SK-N-SH treated with all-trans-retinoic acid at 6 μM for 48 hours (cell line): ENCODE measurements around the gene ACSS3.

Experiments
- ATAC-seq: fragments of 200-7000 bp; cut with Tn5 transposase; 3 replicates; pipeline ENCODE4 v1.9.1; 2020; ENCODE audit warnings: mild to moderate bottlenecking, moderate library complexity
- ARNTL ChIP-seq: fragments of 450-650 bp; formaldehyde crosslinking; IDR thresholded peaks from 2 replicates; pipeline ENCODE4 v1.5.0; 2020; ENCODE audit warnings: low read depth, mild to moderate bottlenecking, moderate library complexity, borderline replicate concordance
- BACH2 ChIP-seq: fragments of 250-450 bp; sonication (Bioruptor Pico); IDR thresholded peaks from 2 replicates; pipeline ENCODE4 v1.9.0; 2021; ENCODE audit warnings: mild to moderate bottlenecking, borderline replicate concordance
- CSDC2 ChIP-seq: fragments of 250-450 bp; sonication (Bioruptor Pico); IDR thresholded peaks from 2 replicates; pipeline ENCODE4 v1.5.0; 2020; ENCODE audit warnings: mild to moderate bottlenecking, moderate library complexity
- ESRRG ChIP-seq: fragments of 250-450 bp; sonication (Bioruptor Pico); IDR thresholded peaks from 2 replicates; pipeline ENCODE4 v1.6.1; 2021; ENCODE audit warnings: mild to moderate bottlenecking
- GLIS3 ChIP-seq: fragments of 250-450 bp; sonication (Bioruptor Pico); IDR thresholded peaks from 2 replicates; pipeline ENCODE4 v1.5.0; 2020; ENCODE audit warnings: mild to moderate bottlenecking, moderate library complexity
- ISL1 ChIP-seq: fragments of 250-450 bp; sonication (Bioruptor Pico); IDR thresholded peaks from 2 replicates; pipeline ENCODE4 v2.1.2; 2022; ENCODE audit warnings: mild to moderate bottlenecking, moderate library complexity
- OSR1 ChIP-seq: fragments of 250-450 bp; sonication (Bioruptor Pico); IDR thresholded peaks from 2 replicates; pipeline ENCODE4 v1.8.0; 2022; ENCODE audit warnings: moderate library complexity, mild to moderate bottlenecking, inconsistent platforms
- TOX ChIP-seq: fragments of 250-450 bp; sonication (Bioruptor Pico); IDR thresholded peaks from 2 replicates; pipeline ENCODE4 v1.8.0; 2021; ENCODE audit warnings: mild to moderate bottlenecking, moderate library complexity, borderline replicate concordance
- ZC3H10 ChIP-seq: fragments of 250-450 bp; sonication (Bioruptor Pico); IDR thresholded peaks from 2 replicates; pipeline ENCODE4 v1.5.1; 2021; ENCODE audit warnings: mild to moderate bottlenecking, moderate library complexity
- ZFP3 ChIP-seq: fragments of 250-450 bp; sonication (Bioruptor Pico); IDR thresholded peaks from 2 replicates; pipeline ENCODE4 v1.5.0; 2020; ENCODE audit warnings: mild to moderate bottlenecking, moderate library complexity
- ZFP30 ChIP-seq: fragments of 450-650 bp; formaldehyde crosslinking; IDR thresholded peaks from 2 replicates; pipeline ENCODE4 v1.5.0; 2022; ENCODE audit warnings: mild to moderate bottlenecking, moderate library complexity
- ZNF70 ChIP-seq: fragments of 450-650 bp; formaldehyde crosslinking; IDR thresholded peaks from 2 replicates; pipeline ENCODE4 v1.5.0; 2020; ENCODE audit warnings: mild to moderate bottlenecking, moderate library complexity
- ZNF8 ChIP-seq: fragments of 450-650 bp; formaldehyde crosslinking; IDR thresholded peaks from 2 replicates; pipeline ENCODE4 v1.5.0; 2020; ENCODE audit warnings: mild to moderate bottlenecking, moderate library complexity
- TF ChIP-seq, protein P1 (sequence below): fragments of 250-450 bp; sonication (Bioruptor Pico); IDR thresholded peaks from 2 replicates; pipeline ENCODE4 v1.8.0; 2020; ENCODE audit warnings: mild to moderate bottlenecking, moderate library complexity, borderline replicate concordance
- TF ChIP-seq, protein P2 (sequence below): fragments of 250-450 bp; sonication (Bioruptor Pico); IDR thresholded peaks from 2 replicates; pipeline ENCODE4 v1.5.0; 2020; ENCODE audit warnings: mild to moderate bottlenecking, moderate library complexity
- TF ChIP-seq, protein P3 (sequence below): fragments of 250-450 bp; sonication (Bioruptor Pico); IDR thresholded peaks from 2 replicates; pipeline ENCODE4 v1.8.0; 2021; ENCODE audit warnings: low read depth, mild to moderate bottlenecking, moderate library complexity, borderline replicate concordance
- TF ChIP-seq, protein P4 (sequence below): fragments of 250-450 bp; sonication (Bioruptor Pico); IDR thresholded peaks from 2 replicates; pipeline ENCODE4 v1.5.1; 2020; ENCODE audit warnings: low read depth, mild to moderate bottlenecking, moderate library complexity
- TF ChIP-seq, protein P5 (sequence below): fragments of 250-450 bp; sonication (Bioruptor Pico); IDR thresholded peaks from 2 replicates; pipeline ENCODE4 v1.5.1; 2021; ENCODE audit warnings: mild to moderate bottlenecking, moderate library complexity

Gene ACSS3

DNA sequence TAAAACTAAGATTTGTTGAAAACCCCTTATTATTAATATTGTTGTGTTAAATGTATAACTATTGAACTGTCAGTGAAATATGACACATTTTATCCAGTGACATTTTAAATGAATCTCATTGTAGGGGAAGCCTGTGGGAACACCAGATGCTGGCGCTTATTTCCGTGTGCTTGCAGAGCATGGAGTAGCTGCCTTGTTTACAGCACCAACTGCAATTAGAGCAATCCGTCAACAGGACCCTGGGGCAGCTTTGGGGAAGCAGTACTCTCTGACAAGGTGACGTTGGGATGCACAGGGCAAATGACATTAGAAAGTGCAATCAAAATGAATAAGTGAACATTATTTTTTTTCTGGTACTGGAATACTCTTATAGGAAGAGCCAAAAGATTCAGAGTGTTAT is 96.8 kb downstream of the ACSS3 start:
- TF ChIP-seq ZFP30 (CRISPR knock-in tag), result no peak
- TF ChIP-seq, protein P1, sequence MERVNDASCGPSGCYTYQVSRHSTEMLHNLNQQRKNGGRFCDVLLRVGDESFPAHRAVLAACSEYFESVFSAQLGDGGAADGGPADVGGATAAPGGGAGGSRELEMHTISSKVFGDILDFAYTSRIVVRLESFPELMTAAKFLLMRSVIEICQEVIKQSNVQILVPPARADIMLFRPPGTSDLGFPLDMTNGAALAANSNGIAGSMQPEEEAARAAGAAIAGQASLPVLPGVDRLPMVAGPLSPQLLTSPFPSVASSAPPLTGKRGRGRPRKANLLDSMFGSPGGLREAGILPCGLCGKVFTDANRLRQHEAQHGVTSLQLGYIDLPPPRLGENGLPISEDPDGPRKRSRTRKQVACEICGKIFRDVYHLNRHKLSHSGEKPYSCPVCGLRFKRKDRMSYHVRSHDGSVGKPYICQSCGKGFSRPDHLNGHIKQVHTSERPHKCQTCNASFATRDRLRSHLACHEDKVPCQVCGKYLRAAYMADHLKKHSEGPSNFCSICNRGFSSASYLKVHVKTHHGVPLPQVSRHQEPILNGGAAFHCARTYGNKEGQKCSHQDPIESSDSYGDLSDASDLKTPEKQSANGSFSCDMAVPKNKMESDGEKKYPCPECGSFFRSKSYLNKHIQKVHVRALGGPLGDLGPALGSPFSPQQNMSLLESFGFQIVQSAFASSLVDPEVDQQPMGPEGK (CRISPR knock-in tag), result no peak
- TF ChIP-seq ARNTL (CRISPR knock-in tag), result no peak
- no peak for TF ChIP-seq ZFP3 (CRISPR knock-in tag)
- no peak for ATAC-seq

DNA sequence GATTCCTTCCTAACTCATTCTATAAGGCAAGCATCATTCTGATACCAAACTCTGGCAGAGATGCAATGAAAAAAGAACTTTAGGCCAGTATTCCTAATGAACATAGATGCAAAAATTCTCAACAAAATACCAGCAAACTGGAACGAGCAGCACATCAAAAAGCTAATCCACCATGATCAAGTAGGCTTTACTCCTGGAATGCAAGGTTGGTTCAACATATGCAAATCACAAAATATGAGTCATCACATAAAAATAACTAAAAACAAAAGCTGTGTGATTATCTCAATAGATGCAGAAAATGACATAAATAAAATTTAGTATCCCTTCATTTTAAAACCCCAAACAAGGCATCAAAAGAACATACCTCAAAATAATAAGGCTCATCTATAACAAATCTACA is 98.9 kb downstream of the ACSS3 start:
- ATAC-seq, result no peak
- TF ChIP-seq, protein P1 (CRISPR knock-in tag), result no peak

DNA sequence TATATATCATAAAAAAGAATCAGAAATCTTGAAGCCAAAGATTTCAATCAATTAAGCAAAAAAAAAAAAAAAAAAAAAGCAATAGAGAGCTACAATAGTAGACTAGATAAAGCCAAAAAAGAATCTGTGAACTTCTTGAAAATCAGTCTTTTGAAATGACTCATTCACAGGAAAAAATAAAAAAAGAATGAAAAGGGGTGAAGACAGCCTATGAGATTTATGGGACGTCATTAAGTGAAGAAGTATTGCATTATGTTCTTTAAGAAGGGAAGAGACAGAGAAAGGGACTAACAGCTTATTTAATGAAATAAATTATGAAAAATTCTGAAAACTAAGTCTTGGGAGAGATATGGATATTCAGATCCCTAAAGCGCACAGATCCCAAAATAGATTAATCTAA is 103.8 kb downstream of the ACSS3 start:
- ATAC-seq, result no peak
- TF ChIP-seq ARNTL (CRISPR knock-in tag) (no peak), BACH2 (CRISPR knock-in tag) (no peak), TOX (no peak), ISL1 (no peak), ZFP3 (CRISPR knock-in tag) (no peak), ESRRG (CRISPR knock-in tag) (no peak), CSDC2 (CRISPR knock-in tag) (no peak), GLIS3 (CRISPR knock-in tag) (no peak), OSR1 (CRISPR knock-in tag) (no peak), ZC3H10 (CRISPR knock-in tag) (no peak), ZNF8 (CRISPR knock-in tag) (no peak), ZNF70 (CRISPR knock-in tag) (no peak)
- TF ChIP-seq, protein P2, sequence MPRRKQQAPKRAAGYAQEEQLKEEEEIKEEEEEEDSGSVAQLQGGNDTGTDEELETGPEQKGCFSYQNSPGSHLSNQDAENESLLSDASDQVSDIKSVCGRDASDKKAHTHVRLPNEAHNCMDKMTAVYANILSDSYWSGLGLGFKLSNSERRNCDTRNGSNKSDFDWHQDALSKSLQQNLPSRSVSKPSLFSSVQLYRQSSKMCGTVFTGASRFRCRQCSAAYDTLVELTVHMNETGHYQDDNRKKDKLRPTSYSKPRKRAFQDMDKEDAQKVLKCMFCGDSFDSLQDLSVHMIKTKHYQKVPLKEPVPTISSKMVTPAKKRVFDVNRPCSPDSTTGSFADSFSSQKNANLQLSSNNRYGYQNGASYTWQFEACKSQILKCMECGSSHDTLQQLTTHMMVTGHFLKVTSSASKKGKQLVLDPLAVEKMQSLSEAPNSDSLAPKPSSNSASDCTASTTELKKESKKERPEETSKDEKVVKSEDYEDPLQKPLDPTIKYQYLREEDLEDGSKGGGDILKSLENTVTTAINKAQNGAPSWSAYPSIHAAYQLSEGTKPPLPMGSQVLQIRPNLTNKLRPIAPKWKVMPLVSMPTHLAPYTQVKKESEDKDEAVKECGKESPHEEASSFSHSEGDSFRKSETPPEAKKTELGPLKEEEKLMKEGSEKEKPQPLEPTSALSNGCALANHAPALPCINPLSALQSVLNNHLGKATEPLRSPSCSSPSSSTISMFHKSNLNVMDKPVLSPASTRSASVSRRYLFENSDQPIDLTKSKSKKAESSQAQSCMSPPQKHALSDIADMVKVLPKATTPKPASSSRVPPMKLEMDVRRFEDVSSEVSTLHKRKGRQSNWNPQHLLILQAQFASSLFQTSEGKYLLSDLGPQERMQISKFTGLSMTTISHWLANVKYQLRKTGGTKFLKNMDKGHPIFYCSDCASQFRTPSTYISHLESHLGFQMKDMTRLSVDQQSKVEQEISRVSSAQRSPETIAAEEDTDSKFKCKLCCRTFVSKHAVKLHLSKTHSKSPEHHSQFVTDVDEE (CRISPR knock-in tag), result no peak
- TF ChIP-seq, protein P3, sequence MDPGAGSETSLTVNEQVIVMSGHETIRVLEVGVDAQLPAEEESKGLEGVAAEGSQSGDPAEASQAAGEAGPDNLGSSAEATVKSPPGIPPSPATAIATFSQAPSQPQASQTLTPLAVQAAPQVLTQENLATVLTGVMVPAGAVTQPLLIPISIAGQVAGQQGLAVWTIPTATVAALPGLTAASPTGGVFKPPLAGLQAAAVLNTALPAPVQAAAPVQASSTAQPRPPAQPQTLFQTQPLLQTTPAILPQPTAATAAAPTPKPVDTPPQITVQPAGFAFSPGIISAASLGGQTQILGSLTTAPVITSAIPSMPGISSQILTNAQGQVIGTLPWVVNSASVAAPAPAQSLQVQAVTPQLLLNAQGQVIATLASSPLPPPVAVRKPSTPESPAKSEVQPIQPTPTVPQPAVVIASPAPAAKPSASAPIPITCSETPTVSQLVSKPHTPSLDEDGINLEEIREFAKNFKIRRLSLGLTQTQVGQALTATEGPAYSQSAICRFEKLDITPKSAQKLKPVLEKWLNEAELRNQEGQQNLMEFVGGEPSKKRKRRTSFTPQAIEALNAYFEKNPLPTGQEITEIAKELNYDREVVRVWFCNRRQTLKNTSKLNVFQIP (CRISPR knock-in tag), result no peak
- TF ChIP-seq, protein P4, sequence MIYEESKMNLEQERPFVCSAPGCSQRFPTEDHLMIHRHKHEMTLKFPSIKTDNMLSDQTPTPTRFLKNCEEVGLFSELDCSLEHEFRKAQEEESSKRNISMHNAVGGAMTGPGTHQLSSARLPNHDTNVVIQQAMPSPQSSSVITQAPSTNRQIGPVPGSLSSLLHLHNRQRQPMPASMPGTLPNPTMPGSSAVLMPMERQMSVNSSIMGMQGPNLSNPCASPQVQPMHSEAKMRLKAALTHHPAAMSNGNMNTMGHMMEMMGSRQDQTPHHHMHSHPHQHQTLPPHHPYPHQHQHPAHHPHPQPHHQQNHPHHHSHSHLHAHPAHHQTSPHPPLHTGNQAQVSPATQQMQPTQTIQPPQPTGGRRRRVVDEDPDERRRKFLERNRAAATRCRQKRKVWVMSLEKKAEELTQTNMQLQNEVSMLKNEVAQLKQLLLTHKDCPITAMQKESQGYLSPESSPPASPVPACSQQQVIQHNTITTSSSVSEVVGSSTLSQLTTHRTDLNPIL (CRISPR knock-in tag), result no peak
- TF ChIP-seq, protein P5, sequence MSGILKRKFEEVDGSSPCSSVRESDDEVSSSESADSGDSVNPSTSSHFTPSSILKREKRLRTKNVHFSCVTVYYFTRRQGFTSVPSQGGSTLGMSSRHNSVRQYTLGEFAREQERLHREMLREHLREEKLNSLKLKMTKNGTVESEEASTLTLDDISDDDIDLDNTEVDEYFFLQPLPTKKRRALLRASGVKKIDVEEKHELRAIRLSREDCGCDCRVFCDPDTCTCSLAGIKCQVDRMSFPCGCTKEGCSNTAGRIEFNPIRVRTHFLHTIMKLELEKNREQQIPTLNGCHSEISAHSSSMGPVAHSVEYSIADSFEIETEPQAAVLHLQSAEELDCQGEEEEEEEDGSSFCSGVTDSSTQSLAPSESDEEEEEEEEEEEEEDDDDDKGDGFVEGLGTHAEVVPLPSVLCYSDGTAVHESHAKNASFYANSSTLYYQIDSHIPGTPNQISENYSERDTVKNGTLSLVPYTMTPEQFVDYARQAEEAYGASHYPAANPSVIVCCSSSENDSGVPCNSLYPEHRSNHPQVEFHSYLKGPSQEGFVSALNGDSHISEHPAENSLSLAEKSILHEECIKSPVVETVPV (CRISPR knock-in tag), result no peak
- TF ChIP-seq, protein P1 (CRISPR knock-in tag), result no peak
